ENCODE measurements around the gene AKR1C2.
"Not testable (repeated sequence)": the region's sequence is repeated elsewhere in the genome, so short reads cannot be mapped to it uniquely, and the experiment has no call there.

AKR1C2 gene

GRCh38 chr10:4980793-4981192, 22.9 kb downstream of the AKR1C2 start:
- H3F3A ChIP-seq (ENCODE audit: control insufficient read depth, insufficient read depth): no peaks in the 10 kb centered on the region
- H4K20me1 ChIP-seq (ENCODE audit: control insufficient read depth, insufficient read depth, low read depth, low read length): no peaks in the 10 kb centered on the region
- H3K27me3 ChIP-seq (ENCODE audit: control insufficient read depth, low read length): no peaks in the 10 kb centered on the region
- H3K4me1 ChIP-seq (ENCODE audit: control insufficient read depth, low read length): no peaks in the 10 kb centered on the region
- no peaks in the 10 kb centered on the region for H3K79me2 ChIP-seq (ENCODE audit: control insufficient read depth, low read length)
- TF ChIP-seq EZH2phosphoT487 (IDR thresholded peaks at IDR 0.05; ENCODE audit: borderline replicate concordance, low read length) (no peak), CTCF (IDR thresholded peaks at IDR 0.05; ENCODE audit: low read depth, low read length, poor library complexity, severe bottlenecking) (no peak)
- H3K36me3 ChIP-seq (ENCODE audit: control insufficient read depth, low read length): no peaks in the 10 kb centered on the region
- no peaks in the 10 kb centered on the region for H3K9me3 ChIP-seq (ENCODE audit: control insufficient read depth, insufficient read depth, low read length)
- no peak overlapping the region for H3K4me2 ChIP-seq (ENCODE audit: low read length)
- no peaks in the 10 kb centered on the region for H3K9me2 ChIP-seq (replicated peaks; ENCODE audit: control insufficient read depth, low read length)
- H3K27ac ChIP-seq (ENCODE audit: low read depth, low read length): no peak overlapping the region
- no peak overlapping the region for H3K4me3 ChIP-seq (ENCODE audit: low read length)

GRCh38 chr10:4978870-4979269, 24.8 kb downstream of the AKR1C2 start:
- H3F3A ChIP-seq (ENCODE audit: control insufficient read depth, insufficient read depth): no peaks in the 10 kb centered on the region
- no peaks in the 10 kb centered on the region for H4K20me1 ChIP-seq (ENCODE audit: control insufficient read depth, insufficient read depth, low read depth, low read length)
- H3K79me2 ChIP-seq (ENCODE audit: control insufficient read depth, low read length): no peaks in the 10 kb centered on the region
- H3K27me3 ChIP-seq (ENCODE audit: control insufficient read depth, low read length): no peaks in the 10 kb centered on the region
- no peaks in the 10 kb centered on the region for H3K9me2 ChIP-seq (replicated peaks; ENCODE audit: control insufficient read depth, low read length)
- no peaks in the 10 kb centered on the region for H3K36me3 ChIP-seq (ENCODE audit: control insufficient read depth, low read length)
- no peak overlapping the region for H3K4me2 ChIP-seq (ENCODE audit: low read length)
- no peak overlapping the region for H3K27ac ChIP-seq (ENCODE audit: low read depth, low read length)
- H3K9me3 ChIP-seq (ENCODE audit: control insufficient read depth, insufficient read depth, low read length): no peaks in the 10 kb centered on the region
- H3K4me3 ChIP-seq (ENCODE audit: low read length): no peak overlapping the region
- no peaks in the 10 kb centered on the region for H3K4me1 ChIP-seq (ENCODE audit: control insufficient read depth, low read length)
- no peak for TF ChIP-seq EZH2phosphoT487 (IDR thresholded peaks at IDR 0.05; ENCODE audit: borderline replicate concordance, low read length)
- no peak for TF ChIP-seq CTCF (IDR thresholded peaks at IDR 0.05; ENCODE audit: low read depth, low read length, poor library complexity, severe bottlenecking)

GRCh38 chr10:4977025-4977424, 26.6 kb downstream of the AKR1C2 start:
- no peak overlapping the region for H3K4me3 ChIP-seq (ENCODE audit: low read length)
- H3K4me2 ChIP-seq (ENCODE audit: low read length): no peak overlapping the region
- H4K20me1 ChIP-seq (ENCODE audit: control insufficient read depth, insufficient read depth, low read depth, low read length): no peaks in the 10 kb centered on the region
- H3K4me1 ChIP-seq (ENCODE audit: control insufficient read depth, low read length): no peaks in the 10 kb centered on the region
- H3K9me3 ChIP-seq (ENCODE audit: control insufficient read depth, insufficient read depth, low read length): no peaks in the 10 kb centered on the region
- no peaks in the 10 kb centered on the region for H3K36me3 ChIP-seq (ENCODE audit: control insufficient read depth, low read length)
- no peak for TF ChIP-seq EZH2phosphoT487 (IDR thresholded peaks at IDR 0.05; ENCODE audit: borderline replicate concordance, low read length)
- TF ChIP-seq CTCF (IDR thresholded peaks at IDR 0.05; ENCODE audit: low read depth, low read length, poor library complexity, severe bottlenecking): no peak
- H3F3A ChIP-seq (ENCODE audit: control insufficient read depth, insufficient read depth): no peaks in the 10 kb centered on the region
- no peaks in the 10 kb centered on the region for H3K27me3 ChIP-seq (ENCODE audit: control insufficient read depth, low read length)
- no peaks in the 10 kb centered on the region for H3K9me2 ChIP-seq (replicated peaks; ENCODE audit: control insufficient read depth, low read length)
- no peaks in the 10 kb centered on the region for H3K79me2 ChIP-seq (ENCODE audit: control insufficient read depth, low read length)
- H3K27ac ChIP-seq (ENCODE audit: low read depth, low read length): no peak overlapping the region

GRCh38 chr10:4974400-4974799, 29.3 kb downstream of the AKR1C2 start:
- not testable (repeated sequence) for H3K9me2 ChIP-seq (replicated peaks; ENCODE audit: control insufficient read depth, low read length); H3F3A ChIP-seq (ENCODE audit: control insufficient read depth, insufficient read depth); H3K4me1 ChIP-seq (ENCODE audit: control insufficient read depth, low read length); H3K79me2 ChIP-seq (ENCODE audit: control insufficient read depth, low read length); H3K9me3 ChIP-seq (ENCODE audit: control insufficient read depth, insufficient read depth, low read length); H3K4me2 ChIP-seq (ENCODE audit: low read length); H3K36me3 ChIP-seq (ENCODE audit: control insufficient read depth, low read length); H4K20me1 ChIP-seq (ENCODE audit: control insufficient read depth, insufficient read depth, low read depth, low read length); H3K27ac ChIP-seq (ENCODE audit: low read depth, low read length); H3K27me3 ChIP-seq (ENCODE audit: control insufficient read depth, low read length); H3K4me3 ChIP-seq (ENCODE audit: low read length)

- not testable (repeated sequence) for H3F3A ChIP-seq (ENCODE audit: control insufficient read depth, insufficient read depth); H3K36me3 ChIP-seq (ENCODE audit: control insufficient read depth, low read length); H3K4me3 ChIP-seq (ENCODE audit: low read length); H3K27me3 ChIP-seq (ENCODE audit: control insufficient read depth, low read length); H4K20me1 ChIP-seq (ENCODE audit: control insufficient read depth, insufficient read depth, low read depth, low read length); H3K4me2 ChIP-seq (ENCODE audit: low read length); H3K9me3 ChIP-seq (ENCODE audit: control insufficient read depth, insufficient read depth, low read length); H3K79me2 ChIP-seq (ENCODE audit: control insufficient read depth, low read length); H3K9me2 ChIP-seq (replicated peaks; ENCODE audit: control insufficient read depth, low read length); H3K4me1 ChIP-seq (ENCODE audit: control insufficient read depth, low read length); H3K27ac ChIP-seq (ENCODE audit: low read depth, low read length)
Observed at GRCh38 chr10:4973294-4973693, 30.4 kb downstream of the AKR1C2 start.

GRCh38 chr10:4972369-4973142, 31.1 kb downstream of the AKR1C2 start:
- not testable (repeated sequence) for H3K4me1 ChIP-seq (ENCODE audit: control insufficient read depth, low read length); H3K27me3 ChIP-seq (ENCODE audit: control insufficient read depth, low read length); H3K9me3 ChIP-seq (ENCODE audit: control insufficient read depth, insufficient read depth, low read length); H3F3A ChIP-seq (ENCODE audit: control insufficient read depth, insufficient read depth); H3K79me2 ChIP-seq (ENCODE audit: control insufficient read depth, low read length); H4K20me1 ChIP-seq (ENCODE audit: control insufficient read depth, insufficient read depth, low read depth, low read length); H3K9me2 ChIP-seq (replicated peaks; ENCODE audit: control insufficient read depth, low read length); H3K4me3 ChIP-seq (ENCODE audit: low read length); H3K36me3 ChIP-seq (ENCODE audit: control insufficient read depth, low read length); H3K4me2 ChIP-seq (ENCODE audit: low read length); H3K27ac ChIP-seq (ENCODE audit: low read depth, low read length)

Data from DOHH2 (cell line).